DOHH2 (cell line): ENCODE data around the gene TBCE.

Experiments
- EZH2phosphoT487 ChIP-seq: fragments of 200-600 bp; sonication (generic); IDR thresholded peaks from 2 replicates; pipeline ENCODE4 v1.6.1; 2017; ENCODE audit warnings: borderline replicate concordance, mild to moderate bottlenecking, antibody characterized with exemption, low read length, moderate library complexity, mixed read lengths
- TF ChIP-seq, protein P1 (sequence below): fragments of 200-600 bp; sonication (generic); IDR thresholded peaks from one replicate; pipeline ENCODE4 v1.5.1; 2014; ENCODE audit warnings: antibody characterized with exemption, mild to moderate bottlenecking, low read depth, low read length; ENCODE audit not compliant: poor library complexity, severe bottlenecking

- TF ChIP-seq, protein P1, sequence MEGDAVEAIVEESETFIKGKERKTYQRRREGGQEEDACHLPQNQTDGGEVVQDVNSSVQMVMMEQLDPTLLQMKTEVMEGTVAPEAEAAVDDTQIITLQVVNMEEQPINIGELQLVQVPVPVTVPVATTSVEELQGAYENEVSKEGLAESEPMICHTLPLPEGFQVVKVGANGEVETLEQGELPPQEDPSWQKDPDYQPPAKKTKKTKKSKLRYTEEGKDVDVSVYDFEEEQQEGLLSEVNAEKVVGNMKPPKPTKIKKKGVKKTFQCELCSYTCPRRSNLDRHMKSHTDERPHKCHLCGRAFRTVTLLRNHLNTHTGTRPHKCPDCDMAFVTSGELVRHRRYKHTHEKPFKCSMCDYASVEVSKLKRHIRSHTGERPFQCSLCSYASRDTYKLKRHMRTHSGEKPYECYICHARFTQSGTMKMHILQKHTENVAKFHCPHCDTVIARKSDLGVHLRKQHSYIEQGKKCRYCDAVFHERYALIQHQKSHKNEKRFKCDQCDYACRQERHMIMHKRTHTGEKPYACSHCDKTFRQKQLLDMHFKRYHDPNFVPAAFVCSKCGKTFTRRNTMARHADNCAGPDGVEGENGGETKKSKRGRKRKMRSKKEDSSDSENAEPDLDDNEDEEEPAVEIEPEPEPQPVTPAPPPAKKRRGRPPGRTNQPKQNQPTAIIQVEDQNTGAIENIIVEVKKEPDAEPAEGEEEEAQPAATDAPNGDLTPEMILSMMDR: no peak
- no peak for TF ChIP-seq EZH2phosphoT487
Observed at GRCh38 chr1:235460770-235461169, 93.5 kb downstream of the TBCE start.
